Medulla oblongata (tissue), 1 donor: Measurements from ENCODE around the gene CFAP221.

Experiments
- DNase-seq: peaks from one replicate; pipeline ENCODE4 v3.0.0-alpha.2; 2015; ENCODE audit errors: extremely low spot score

The CFAP221 gene

DNA sequence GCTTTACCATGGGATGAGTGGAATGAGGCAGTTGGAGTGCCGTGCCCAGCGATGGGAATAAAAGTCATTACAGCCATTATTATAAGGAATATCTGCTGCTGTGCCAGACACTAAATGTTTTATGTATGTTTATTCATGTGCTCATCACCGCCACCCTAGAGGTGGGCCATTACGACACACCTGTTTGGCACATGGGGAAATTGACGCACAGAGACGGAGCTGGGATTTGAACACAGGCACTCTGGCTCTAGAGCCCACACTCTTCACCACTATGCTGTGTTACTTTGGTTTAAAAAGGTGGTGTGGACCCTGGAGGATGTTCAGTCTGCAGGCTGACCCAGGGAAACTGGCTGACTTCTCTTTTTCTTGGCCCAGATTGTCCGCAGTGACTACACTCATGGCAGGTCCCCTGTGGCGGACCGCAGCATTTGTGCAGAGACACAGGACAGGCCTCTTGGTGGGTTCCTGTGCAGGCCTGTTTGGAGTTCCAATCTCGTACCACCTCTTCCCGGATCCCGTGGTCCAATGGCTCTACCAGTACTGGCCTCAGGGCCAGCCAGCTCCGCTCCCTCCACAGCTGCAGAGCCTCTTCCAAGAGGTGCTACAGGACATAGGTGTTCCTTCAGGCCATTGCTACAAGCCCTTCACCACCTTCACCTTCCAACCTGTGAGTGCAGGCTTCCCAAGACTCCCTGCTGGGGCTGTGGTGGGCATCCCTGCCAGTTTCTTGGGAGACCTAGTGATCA lies 136.4 kb downstream of the CFAP221 start:
- DNase-seq, result no peak

DNA sequence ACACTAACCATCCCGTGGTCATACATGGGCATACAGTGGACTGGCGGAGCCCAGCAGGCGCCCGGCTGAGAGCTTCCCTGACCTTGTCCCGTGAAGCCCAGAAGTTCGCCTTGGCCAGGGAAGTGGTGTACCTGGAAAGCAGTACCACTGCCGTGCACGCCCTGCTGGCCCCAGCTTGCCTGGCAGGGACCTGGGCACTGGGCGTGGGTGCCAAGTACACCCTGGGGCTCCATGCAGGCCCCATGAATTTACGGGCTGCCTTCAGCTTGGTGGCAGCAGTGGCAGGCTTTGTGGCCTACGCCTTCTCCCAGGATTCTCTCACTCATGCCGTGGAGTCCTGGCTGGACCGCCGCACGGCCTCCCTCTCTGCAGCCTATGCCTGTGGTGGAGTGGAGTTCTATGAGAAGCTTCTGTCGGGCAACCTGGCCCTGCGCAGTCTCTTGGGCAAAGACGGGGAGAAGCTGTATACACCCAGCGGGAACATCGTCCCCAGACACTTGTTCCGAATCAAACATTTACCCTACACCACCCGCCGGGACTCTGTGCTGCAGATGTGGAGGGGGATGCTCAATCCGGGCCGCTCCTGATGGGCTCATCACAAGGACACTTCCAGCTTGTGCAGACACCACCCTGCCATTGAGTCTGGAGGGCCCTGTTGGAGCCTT lies 137.1 kb downstream of the CFAP221 start:
- DNase-seq, result no peak

DNA sequence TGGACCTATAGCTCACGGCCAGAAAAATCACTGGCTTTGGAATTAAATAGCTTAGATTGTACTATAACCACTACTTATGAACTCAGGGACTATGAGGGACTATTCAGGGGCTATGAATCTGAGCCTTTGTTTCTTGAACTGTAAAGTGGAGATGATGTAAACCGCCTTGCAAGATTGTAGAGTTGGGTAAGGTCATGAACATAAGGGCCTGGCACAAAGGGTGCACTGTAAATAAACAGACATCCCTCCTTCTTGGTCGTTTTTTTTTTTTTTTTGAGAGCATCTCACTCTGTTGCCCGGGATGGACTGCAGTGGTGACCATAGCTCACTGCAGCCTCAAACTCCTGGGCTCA lies 137.6 kb downstream of the CFAP221 start:
- no peak for DNase-seq

DNA sequence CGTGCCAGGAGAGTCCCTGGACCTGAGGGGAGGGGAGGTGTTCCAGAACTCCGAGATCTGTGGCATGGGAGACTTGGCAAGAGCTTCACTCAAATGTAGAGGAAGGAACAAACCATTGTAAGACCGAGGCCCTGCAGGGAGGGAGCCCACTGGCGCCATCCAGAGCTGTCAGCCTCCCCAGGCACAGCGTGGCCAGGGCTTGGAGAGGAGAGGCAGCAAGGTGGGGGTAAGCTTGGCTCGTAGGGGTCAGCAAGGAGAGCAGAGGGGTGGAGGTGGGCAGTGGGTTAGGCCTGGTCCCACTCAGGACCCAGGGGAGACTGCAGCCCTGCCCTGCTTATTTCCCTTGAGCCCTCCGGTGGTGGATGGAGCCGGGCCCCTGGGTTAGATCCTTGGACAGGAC lies 138.3 kb downstream of the CFAP221 start:
- DNase-seq, result no peak

DNA sequence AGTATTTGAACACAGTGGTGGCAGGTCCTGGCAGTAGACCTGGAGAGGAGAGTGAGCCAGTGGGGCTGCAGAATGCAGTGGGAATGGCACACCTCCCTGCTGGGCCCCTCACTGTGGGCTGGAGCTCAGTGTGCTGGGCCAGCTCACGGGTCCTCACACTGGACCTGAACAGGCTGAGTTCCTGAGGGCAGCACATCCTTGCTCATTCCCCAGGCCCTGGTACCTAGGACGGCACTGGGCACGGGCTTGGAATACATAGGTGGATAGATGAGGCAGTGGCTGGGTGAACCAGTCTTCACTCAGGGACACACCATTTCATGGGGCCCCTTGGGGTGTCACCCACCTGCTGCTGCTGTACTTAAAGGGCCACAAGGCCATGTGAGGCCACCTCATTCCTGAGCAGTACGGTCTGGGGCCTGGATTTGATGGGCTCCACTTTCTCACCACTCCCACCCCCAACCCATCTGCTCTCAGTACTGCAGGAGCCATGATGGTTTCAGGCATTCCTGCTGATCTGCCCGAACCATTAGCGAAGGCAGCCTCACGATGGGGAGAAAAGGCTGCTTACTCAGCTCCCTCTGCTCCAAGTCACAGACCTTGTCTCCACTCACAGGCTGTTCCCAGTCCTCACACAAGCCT lies 138.9 kb downstream of the CFAP221 start:
- DNase-seq, result no peak

DNA sequence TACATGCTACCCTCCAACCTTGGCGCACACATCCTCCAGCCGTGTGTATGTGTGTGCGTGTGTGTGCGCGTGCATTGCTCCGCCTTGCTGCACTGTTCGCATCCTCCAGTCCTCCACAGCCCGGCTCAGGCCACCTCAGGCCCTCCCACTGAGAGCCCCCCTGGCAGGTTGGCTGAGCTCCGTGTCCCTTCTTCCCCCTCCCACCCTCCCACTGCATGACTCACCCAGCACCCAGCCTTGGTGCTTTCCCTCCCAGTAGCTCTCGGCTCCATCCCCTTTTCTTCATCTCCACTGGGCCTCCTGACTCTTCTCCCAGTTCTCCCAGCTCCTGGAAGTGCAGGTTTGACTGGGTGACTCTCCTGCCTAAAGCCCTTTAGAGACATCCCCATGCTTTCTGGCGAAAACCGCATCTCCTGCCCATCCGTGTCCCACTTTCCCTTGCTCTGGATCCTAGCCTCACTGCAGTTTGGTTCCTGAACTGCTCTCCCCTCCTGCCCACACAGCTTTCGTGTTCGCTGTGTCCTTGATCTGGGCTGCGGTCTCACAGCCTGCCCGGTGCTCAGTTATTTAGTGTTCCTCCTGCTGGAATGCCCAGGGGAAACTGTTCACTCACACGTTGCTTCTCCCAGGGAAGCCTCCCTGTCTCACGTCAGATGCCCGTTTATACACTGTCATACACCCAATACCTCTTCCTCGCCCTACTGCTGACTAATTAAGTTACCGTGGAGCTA lies 139.6 kb downstream of the CFAP221 start:
- DNase-seq, result no peak

DNA sequence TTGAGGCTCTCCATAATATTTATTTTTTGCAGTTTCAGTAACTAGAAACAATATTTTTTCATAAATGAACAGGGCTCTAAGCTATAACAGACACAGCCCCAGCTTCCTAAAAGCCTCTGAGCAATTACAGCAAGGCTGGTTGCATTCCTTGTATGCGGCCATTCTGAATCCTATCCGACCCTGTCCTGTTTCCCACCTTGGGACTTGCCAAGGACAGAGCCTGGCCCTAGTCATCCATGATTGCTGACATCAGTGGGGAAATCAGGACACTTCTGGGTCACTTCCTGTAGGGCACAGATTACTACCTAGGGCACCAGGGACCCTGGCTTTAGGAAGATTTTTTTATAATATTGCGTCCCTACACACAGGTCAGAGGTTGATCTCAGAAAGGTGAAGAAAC lies 140.3 kb downstream of the CFAP221 start:
- no peak for DNase-seq

DNA sequence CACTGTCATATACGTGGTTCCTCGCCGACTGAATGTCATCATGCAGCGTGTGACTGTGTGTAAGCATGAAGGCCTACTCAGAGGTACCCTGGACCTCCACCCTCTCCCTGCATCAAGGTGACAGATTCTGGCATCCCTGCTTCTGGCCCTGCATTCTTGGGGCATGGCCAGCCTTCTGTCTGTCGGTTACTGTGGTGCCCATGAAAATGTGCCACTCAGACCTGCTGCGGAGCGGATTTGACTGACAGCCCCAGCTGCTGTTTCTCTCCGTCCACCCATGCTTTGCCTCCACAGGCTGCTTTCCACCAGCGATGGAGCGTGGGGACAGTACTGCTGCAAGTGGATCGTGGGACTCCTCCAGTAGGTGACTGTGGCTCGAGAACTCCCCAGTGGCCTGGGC lies 144.4 kb downstream of the CFAP221 start:
- no peak for DNase-seq

DNA sequence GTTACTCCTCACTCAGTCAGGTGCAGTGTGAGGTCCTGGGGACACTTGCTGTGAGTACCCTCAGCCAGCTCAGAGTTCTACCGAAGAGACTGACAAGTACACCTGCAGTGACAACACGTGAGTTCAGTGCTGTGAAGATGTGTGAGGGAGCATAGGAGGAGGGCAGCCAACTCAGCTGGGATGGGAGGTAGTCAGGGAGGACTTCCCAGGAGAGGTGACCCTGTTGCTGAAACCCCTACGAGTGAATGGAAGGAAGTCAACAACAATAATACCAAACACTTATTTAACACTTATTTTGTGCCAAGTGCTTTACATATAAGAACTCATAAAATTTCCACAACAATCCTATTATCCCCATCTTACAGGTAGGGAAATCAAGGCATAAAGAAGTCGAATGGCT lies 145.0 kb downstream of the CFAP221 start:
- no peak for DNase-seq

DNA sequence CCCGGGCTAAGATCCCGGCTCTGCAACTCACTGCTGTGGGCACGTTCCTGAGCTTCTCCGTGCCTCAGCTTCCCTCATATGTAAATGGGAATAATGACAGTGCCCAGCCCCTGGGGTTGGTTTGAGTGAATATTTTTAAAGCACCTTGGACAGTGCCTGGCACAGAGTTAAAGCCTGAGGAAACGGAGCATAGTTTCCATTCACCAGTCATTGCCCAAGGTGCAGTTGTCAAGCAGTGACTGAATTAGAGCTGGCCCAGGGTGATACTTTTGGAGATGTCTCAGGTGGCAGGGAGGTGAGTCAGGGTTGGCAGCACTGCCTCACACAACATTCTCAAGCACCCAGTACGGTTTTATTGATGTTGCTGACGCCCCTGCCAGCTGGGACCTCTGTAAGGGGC lies 146.9 kb downstream of the CFAP221 start:
- DNase-seq, result no peak

DNA sequence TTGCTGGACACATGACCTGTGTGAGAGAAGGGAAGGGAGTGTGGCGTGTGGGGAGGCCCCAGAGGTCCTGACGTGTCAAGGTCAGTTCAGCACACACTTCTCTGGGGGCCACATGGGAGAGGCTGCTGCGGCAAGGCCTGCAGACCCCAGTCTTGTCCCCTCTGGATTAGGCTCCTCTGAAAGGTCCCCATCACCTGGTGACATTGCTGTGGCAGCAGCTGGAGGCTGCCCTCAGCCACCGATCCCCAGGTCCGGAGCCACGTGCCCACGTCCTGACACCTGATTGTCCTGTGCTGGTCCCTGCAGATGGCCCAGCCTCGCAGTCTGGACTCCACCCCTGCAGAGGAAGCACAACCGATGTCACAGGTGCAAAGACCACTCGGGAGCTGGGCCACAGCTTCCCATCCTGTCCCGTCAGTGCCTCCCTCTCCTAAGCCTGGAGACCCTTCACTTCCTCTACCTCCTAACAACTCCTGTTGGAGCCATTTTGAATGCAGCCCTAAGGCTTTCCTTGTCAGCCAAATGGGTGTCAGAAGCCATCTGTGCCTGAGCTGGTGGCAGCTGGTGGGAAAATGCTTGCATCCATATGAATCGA lies 147.5 kb downstream of the CFAP221 start:
- no peak for DNase-seq

DNA sequence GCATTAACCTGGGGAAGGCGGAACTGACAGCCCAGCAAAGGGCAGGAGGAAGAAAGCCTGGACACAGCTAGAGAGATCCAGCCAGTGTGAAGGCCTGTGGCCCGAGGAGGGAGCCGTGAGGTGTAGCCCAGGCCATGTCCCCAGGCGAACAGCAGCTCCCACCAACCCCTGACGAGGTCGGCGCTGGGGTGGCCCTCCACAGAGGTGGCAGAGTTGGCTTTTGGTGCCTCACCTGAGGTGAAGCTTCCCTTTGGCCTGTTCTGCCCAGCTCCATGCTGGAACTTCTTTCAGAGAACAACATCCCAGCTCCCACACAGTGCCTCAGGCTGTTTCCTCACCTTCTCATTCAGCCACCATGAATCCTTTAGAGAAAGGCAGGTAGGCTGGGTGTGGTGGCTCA lies 148.1 kb downstream of the CFAP221 start:
- DNase-seq, result no peak

DNA sequence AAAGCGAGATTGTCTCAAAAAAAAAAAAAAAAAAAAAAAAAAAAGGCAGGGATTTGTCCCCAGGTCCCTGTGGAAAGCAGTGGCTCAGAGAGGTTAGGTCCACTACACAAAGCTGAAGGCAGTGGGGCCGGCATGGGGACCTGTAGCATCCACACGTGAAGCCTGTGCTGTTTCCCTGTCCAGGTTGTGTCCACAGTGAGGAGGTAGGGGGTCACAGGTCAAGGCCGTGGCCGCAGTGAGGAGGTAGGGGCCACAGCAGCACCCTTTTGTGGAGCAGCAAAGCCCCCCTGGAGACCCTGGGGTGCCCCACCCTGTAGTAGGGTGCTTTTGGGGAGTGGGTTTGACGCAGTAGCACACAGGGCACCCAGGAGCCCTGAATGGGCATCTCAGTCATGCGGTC lies 148.7 kb downstream of the CFAP221 start:
- DNase-seq, result no peak

DNA sequence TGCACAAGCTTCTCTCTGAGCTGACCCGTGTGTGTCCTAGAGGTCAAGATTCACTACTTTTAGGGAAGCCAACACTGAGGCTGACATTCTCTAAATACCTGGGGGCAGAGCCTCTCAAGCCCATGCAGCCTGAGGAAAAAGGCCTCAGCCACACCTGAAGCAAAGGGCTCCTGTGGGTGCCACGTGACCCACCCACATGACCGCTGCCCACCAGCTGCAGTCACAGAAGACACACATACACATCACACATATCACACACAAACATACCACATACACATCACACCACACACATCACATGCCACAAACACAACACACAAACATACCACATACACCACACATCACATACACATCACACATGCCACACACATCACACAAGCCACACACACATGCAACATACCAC lies 149.3 kb downstream of the CFAP221 start:
- no peak for DNase-seq

DNA sequence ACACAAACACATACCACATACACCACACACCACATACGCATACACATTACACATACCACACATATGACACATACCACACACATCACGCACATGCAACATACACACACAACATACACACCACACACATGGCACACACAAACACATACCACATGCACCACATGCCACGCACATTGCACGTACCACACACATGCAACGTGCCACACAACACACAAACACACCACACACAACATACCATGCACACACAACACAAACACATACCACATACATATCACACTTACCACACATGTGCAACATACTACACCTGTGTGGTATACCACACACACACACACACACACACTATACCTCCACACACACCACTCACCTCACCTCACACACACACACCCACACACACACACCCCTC lies 149.7 kb downstream of the CFAP221 start:
- no peak for DNase-seq

DNA sequence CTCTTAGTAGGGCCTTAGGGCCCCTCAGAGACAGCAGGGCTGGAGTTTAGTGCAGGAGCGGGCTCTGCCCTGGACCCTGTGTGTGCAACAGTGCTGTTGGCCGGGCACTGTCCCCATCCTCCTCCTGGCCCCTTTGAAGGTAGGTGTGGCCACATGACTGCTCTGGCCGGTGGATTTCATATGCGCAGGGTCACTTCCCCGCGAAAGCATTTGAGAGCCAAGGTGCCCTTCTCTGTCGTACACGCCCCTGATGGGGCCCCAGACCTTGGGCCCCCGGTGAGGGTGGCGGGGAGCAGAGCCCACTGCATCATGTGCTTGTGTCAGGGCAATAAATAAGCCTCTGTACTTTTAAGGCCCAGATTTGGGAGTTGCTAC lies 150.2 kb downstream of the CFAP221 start:
- no peak for DNase-seq

DNA sequence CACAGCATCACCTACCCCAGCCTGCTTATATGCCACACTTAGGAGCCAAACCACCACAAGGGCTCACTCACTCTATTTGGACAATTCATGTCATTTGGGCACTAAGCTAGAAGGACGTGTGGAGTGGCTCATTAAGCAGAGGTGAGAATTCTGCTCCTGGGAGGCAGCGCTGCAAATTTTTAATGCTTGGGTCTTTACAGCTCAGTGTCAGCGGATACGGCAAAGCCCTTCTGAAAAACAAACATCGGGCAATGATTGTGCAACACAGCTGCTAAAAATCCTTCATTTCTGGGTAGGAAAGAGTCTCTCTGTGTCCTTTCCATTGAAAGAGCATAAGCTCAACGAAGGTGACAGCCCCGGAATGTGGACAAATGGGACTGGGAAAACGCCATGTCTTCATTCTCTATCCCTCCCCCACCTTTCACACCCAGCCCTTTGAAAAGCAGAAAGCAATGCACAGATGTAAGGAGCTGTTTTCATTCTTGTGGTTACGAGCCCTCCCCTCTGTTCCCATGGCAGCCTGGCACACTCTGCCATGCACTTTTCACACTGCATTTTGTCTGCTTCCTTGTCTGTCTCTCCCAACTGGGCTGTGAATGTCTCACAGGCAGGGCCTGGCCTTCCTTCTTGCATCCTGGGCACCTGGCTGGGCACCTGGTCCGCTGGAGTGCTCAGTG lies 150.7 kb downstream of the CFAP221 start:
- DNase-seq, result no peak

DNA sequence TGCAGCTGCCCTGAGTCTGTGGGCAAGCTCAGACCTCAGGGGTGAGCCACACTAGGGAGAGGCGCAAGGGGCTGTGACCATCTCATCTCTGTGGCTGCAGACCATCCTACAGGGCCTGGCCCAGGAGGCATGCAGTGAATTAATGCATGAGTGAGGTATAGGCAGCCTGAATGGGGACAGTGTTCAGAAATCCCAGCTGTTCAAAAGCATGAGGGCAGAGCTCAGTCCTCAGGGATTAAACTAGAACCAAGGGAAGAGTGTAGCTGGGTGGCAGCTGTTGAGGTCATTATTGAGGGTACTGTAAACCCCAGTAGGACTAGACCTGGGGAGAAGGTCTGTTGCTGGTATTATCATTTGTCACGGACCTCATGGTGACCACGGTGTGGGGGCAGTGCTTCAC lies 151.8 kb downstream of the CFAP221 start:
- DNase-seq, result no peak

DNA sequence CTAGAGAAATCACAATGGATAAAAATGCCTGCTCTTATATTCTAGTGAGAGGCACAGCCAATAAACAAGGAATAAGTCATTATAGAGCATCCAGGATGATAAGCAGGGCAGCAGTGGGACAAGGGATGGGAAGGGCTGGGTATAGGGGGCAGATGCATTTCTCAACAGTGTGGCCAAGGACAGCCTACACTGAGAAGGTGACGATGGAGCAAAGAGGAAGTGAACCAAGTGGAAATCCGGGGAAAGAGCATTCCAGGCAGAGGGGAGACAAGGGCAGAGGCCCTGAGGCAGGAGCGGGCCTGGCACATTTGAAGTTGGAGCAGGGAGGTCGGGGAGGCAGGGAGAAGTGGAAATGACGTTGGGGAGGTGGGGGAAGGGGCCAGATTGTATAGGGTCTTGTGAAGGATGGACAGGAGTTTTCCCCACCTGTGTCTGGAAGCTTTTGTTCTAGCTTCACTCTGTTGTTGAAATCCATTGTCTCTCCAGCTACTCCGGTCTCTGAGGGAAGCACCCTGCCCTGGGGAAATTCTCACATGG lies 152.3 kb downstream of the CFAP221 start:
- DNase-seq, result no peak

DNA sequence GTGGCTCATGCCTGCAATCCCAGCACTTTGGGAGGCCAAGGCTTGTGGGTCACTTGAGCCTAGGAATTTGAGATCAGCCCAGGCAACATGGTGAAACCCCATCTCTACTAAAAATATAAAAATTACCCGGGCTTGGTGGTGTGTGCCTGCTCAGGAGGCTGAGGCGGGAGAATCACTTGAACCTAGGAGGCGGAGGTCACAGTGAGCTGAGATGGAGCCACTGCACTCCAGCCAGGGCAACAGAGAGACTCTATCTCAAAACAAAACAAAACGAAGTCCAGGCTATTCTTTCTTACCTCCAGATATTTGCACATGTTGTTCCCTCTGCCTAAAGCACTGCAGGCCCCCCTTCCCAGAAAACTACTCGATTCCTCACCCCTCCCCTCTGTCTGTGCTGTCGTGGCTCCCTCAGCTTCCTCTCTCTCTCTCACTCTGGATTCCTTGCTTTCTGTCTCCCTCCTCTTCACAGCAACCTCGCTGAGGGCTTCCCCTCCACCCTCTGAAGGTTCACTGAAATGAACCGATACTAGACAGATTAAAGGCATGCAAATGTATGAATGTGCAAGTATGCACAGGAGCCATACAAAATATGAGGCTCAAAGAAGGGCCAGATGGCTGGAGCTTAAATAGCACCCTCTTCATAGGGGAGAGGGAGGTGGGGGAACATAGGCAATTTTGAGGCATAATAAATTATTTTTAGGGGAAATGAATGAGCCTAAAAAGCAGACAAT lies 153.2 kb downstream of the CFAP221 start:
- no peak for DNase-seq

DNA sequence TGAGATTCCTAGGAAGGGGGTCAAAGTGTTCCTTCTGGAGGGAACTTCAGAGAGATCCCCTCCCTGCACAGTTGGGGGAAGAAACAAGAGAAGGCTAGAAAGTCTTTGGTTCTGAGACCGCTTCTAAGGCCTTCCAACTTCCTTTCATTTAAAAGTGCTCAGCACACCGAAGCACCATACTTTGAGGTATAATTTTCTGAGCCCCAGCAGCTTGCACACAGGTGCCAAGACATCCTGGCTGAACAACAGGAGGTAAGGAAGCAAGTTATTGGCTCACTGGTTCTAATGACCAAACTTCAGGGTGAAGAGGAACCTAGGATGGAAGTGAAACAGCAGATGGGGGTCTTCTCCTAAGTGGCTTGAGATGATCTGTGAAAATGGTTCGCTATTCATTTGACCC lies 154.0 kb downstream of the CFAP221 start:
- no peak for DNase-seq
